ENCODE measurements around the gene PKNOX2. TPM values are rescaled to one million over a fixed set of nuclear protein-coding genes. Genes with fewer than 3 reads are reported as not detected.
A peak's percentile ranks its signal among the peaks of the same experiment; 100 is the strongest.

PKNOX2 gene
- total and polyA plus RNA-seq, 9 donors: 11.5 to 27.8 (median 24.5) TPM

- H3K36me3 ChIP-seq (ENCODE audit: control insufficient read depth, insufficient read depth, low read length): peaks cover 2% of the 10 kb centered on the region
- peaks cover 20% of the 10 kb centered on the region for H3K27me3 ChIP-seq (ENCODE audit: control insufficient read depth, insufficient read depth, low read length)
- H3K27ac ChIP-seq (ENCODE audit: low read length): peak overlapping the region; percentile 93
- no peaks in the 10 kb centered on the region for H3K9me3 ChIP-seq (replicated peaks; ENCODE audit: control insufficient read depth, low read depth, low read length)
- H3K4me1 ChIP-seq (ENCODE audit: control insufficient read depth, insufficient read depth, low read length): peaks cover 48% of the 10 kb centered on the region
- peak overlapping the region; percentile 88 for H3K4me3 ChIP-seq (ENCODE audit: low read length)
- WGBS (ENCODE audit: insufficient coverage): under 1% methylated on average over 78 of the region's 80 CpGs
- peak; percentile 52 for DNase-seq
Measured at GRCh38 chr11:125165111-125165842, 726 bp downstream of the PKNOX2 start.

GRCh38 chr11:125165843-125166763, 1.6 kb downstream of the PKNOX2 start:
- peaks cover 18% of the 10 kb centered on the region for H3K27me3 ChIP-seq (ENCODE audit: control insufficient read depth, insufficient read depth, low read length)
- peak overlapping the region; percentile 88 for H3K4me3 ChIP-seq (ENCODE audit: low read length)
- peaks cover 55% of the 10 kb centered on the region for H3K4me1 ChIP-seq (ENCODE audit: control insufficient read depth, insufficient read depth, low read length)
- DNase-seq: peak; percentile 43
- peaks cover 2% of the 10 kb centered on the region for H3K36me3 ChIP-seq (ENCODE audit: control insufficient read depth, insufficient read depth, low read length)
- no peaks in the 10 kb centered on the region for H3K9me3 ChIP-seq (replicated peaks; ENCODE audit: control insufficient read depth, low read depth, low read length)
- WGBS (ENCODE audit: insufficient coverage): 1% methylated on average over 58 of the region's 66 CpGs
- peak overlapping the region; percentile 96 for H3K27ac ChIP-seq (ENCODE audit: low read length)

DNA sequence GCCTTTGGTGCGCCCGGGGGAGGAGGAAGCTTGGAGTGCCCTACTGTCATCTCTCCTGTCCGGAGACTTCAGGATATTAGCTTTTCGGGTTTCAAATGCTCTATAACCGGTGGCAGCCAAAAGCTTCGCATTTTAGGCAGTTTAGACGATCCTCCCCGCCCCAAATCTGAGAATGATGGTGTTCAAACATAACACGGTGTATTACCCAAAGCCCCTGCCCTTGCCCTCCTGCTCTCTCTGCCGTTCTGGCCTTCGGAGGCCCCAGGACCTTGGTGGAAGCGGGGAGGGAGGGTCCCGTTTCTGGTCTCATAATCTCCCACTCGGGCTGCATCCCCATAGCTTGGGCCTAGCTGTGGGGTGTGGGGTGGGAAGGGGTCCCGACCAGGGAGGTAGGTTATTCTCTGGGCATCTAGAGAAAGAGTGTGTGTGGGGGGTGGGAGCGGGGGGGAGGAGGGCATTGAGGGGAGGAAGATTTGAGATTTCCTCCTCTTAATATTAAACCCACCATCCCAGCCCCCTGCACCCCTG, 2.3 kb downstream of the PKNOX2 start:
- peak overlapping the region; percentile 96 for H3K27ac ChIP-seq (ENCODE audit: low read length)
- no peaks in the 10 kb centered on the region for H3K9me3 ChIP-seq (replicated peaks; ENCODE audit: control insufficient read depth, low read depth, low read length)
- 5% methylated on average over 8 of the region's 16 CpGs for WGBS (ENCODE audit: insufficient coverage)
- peaks cover 18% of the 10 kb centered on the region for H3K27me3 ChIP-seq (ENCODE audit: control insufficient read depth, insufficient read depth, low read length)
- DNase-seq: no peak
- peak overlapping the region; percentile 88 for H3K4me3 ChIP-seq (ENCODE audit: low read length)
- peaks cover 62% of the 10 kb centered on the region for H3K4me1 ChIP-seq (ENCODE audit: control insufficient read depth, insufficient read depth, low read length)
- H3K36me3 ChIP-seq (ENCODE audit: control insufficient read depth, insufficient read depth, low read length): peaks cover 2% of the 10 kb centered on the region

DNA sequence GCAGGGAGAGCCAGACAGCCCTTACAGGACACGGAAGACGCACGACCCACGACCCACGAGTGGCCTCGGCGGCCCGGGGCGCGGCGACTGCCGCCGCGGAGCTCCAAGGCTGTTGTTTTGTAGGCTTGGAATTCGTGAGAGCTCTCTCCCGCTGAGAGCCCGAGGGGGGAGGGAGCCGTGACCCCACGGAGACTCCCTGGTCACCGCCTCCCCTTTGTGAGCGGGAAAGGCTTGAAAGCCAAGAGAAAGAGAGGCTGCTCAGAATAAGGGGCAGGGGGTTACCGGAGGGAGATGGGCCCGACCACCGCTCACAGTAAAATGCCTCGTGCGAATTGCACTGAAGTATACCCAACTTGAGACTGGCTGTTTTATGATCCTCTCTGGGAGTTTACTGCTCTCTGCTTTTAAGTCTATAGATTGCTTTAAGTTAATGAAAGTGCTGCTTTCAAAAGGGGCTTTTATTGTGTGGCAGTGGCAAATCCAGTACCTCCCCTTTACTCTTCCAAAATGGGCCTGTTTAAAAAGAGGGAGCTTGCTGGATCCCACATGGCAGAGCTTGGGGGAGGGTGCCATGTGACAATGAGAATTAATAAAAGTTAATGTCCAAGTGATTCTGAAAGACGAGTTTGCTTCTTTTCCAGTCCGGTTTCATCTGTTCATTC, 2.9 kb downstream of the PKNOX2 start:
- DNase-seq: peak; percentile 47
- Histone ChIP-seq H3K27me3 (ENCODE audit: control insufficient read depth, insufficient read depth, low read length) (peaks cover 18% of the 10 kb centered on the region), H3K4me1 (ENCODE audit: control insufficient read depth, insufficient read depth, low read length) (peaks cover 65% of the 10 kb centered on the region)

DNA sequence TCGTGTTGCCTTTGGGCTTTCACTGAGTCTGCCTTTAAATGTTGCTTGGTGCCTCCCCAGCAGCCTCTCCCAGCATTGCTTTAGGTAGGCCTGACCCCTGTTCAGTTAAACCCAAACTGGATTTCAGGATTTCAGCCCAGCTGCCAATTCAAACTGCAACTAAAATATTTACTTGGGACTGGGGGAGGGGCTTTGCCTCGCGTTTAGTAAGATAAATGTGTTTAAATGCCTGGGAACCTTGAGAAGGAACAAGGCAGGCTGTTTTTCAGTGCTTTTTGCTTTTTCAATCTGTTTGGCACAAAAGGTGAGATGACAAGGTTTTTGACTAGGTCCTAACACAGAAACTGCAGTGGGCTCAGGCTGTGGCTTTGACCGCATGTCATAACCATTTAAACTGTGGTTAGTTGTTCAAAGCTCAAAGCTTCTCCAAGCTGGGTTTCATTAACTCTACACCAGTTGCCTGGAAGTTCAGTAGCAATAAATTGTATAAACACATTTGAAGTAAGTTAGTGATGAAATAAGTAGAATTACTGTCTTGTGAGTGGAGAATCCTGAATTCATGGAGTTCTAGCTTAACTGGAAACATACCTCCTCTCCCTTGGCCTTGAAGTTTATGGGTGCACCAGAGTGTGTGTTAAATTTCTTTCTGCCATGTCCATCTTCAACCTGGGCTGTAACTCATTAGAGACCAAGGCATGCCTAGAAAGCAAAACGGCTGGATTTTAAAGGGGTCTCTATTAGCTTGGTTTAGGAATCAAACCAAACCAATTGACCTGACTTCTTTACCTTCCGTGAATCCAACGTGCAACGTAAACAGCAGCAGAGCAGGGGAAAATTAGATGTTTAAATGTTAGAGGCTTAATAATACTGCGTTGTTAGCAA, 3.6 kb downstream of the PKNOX2 start:
- WGBS (ENCODE audit: insufficient coverage): 14% methylated on average over 1 of the region's 9 CpGs
- no peaks in the 10 kb centered on the region for H3K9me3 ChIP-seq (replicated peaks; ENCODE audit: control insufficient read depth, low read depth, low read length)
- peak overlapping the region; percentile 9 for H3K4me3 ChIP-seq (ENCODE audit: low read length)
- peaks cover 67% of the 10 kb centered on the region for H3K4me1 ChIP-seq (ENCODE audit: control insufficient read depth, insufficient read depth, low read length)
- H3K36me3 ChIP-seq (ENCODE audit: control insufficient read depth, insufficient read depth, low read length): peaks cover 2% of the 10 kb centered on the region
- peak overlapping the region; percentile 96 for H3K27ac ChIP-seq (ENCODE audit: low read length)
- peak; percentile 41 for DNase-seq
- H3K27me3 ChIP-seq (ENCODE audit: control insufficient read depth, insufficient read depth, low read length): peaks cover 18% of the 10 kb centered on the region

More for the DNA sequence above, 2.9 kb downstream of the PKNOX2 start:
- Histone ChIP-seq H3K36me3 (ENCODE audit: control insufficient read depth, insufficient read depth, low read length) (peaks cover 2% of the 10 kb centered on the region), H3K4me3 (ENCODE audit: low read length) (peak overlapping the region; percentile 88), H3K9me3 (replicated peaks; ENCODE audit: control insufficient read depth, low read depth, low read length) (no peaks in the 10 kb centered on the region), H3K27ac (ENCODE audit: low read length) (peak overlapping the region; percentile 96)
- 7% methylated on average over 23 of the region's 28 CpGs for WGBS (ENCODE audit: insufficient coverage)

GRCh38 chr11:125168918-125169456, 4.4 kb downstream of the PKNOX2 start:
- Histone ChIP-seq H3K9me3 (replicated peaks; ENCODE audit: control insufficient read depth, low read depth, low read length) (no peaks in the 10 kb centered on the region), H3K27ac (ENCODE audit: low read length) (peak overlapping the region; percentile 96), H3K36me3 (ENCODE audit: control insufficient read depth, insufficient read depth, low read length) (peaks cover 2% of the 10 kb centered on the region), H3K27me3 (ENCODE audit: control insufficient read depth, insufficient read depth, low read length) (peaks cover 17% of the 10 kb centered on the region), H3K4me1 (ENCODE audit: control insufficient read depth, insufficient read depth, low read length) (peaks cover 62% of the 10 kb centered on the region), H3K4me3 (ENCODE audit: low read length) (no peak overlapping the region)
- peak; percentile 74 for DNase-seq
- WGBS (ENCODE audit: insufficient coverage): 28% methylated on average over 9 of the region's 14 CpGs

- 33% methylated on average over 2 of the region's 9 CpGs for WGBS (ENCODE audit: insufficient coverage)
- H3K4me1 ChIP-seq (ENCODE audit: control insufficient read depth, insufficient read depth, low read length): peaks cover 66% of the 10 kb centered on the region
- no peaks in the 10 kb centered on the region for H3K9me3 ChIP-seq (replicated peaks; ENCODE audit: control insufficient read depth, low read depth, low read length)
- H3K27me3 ChIP-seq (ENCODE audit: control insufficient read depth, insufficient read depth, low read length): peaks cover 15% of the 10 kb centered on the region
- peak; percentile 83 for DNase-seq
- peaks cover 4% of the 10 kb centered on the region for H3K36me3 ChIP-seq (ENCODE audit: control insufficient read depth, insufficient read depth, low read length)
- peak overlapping the region; percentile 20 for H3K4me3 ChIP-seq (ENCODE audit: low read length)
- peak overlapping the region; percentile 96 for H3K27ac ChIP-seq (ENCODE audit: low read length)
Measured at GRCh38 chr11:125170001-125170509, 5.5 kb downstream of the PKNOX2 start.

DNA sequence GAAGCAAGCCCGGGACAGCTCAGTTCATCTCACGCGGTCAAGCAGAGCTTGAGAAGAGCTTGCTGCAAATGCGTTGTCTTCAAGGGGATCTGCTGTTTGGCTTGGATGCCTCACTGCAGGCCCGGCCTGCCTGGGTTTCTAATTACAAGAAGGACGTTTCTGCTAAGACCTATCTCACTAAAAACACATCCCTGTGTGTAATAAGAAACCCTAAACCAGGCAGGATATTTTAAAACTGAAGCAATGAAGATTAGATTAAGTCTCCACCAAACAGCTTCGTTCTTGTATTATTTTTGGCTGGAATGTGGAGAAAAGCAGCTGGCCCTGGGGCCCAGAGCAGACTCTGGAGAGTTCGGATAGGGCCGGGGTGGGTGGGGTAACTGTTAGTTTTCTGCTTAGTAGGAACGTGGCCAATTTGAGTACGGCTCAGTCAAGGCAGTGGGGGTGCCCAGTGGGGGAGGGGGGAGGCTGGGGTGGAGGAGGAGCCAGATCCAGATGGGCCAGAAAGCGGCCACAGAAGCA, 6.0 kb downstream of the PKNOX2 start:
- peak overlapping the region; percentile 20 for H3K4me3 ChIP-seq (ENCODE audit: low read length)
- H3K4me1 ChIP-seq (ENCODE audit: control insufficient read depth, insufficient read depth, low read length): peaks cover 71% of the 10 kb centered on the region
- peaks cover 15% of the 10 kb centered on the region for H3K27me3 ChIP-seq (ENCODE audit: control insufficient read depth, insufficient read depth, low read length)

More for the DNA sequence above, 6.0 kb downstream of the PKNOX2 start:
- peaks cover 4% of the 10 kb centered on the region for H3K36me3 ChIP-seq (ENCODE audit: control insufficient read depth, insufficient read depth, low read length)
- DNase-seq: peak; percentile 94
- no peaks in the 10 kb centered on the region for H3K9me3 ChIP-seq (replicated peaks; ENCODE audit: control insufficient read depth, low read depth, low read length)
- peak overlapping the region; percentile 96 for H3K27ac ChIP-seq (ENCODE audit: low read length)
- 10% methylated on average over 4 of the region's 12 CpGs for WGBS (ENCODE audit: insufficient coverage)
